PFSK-1 (cell line): ENCODE results near the gene PIK3AP1.

Experiments
- FOXP2 ChIP-seq: optimal IDR thresholded peaks from 2 replicates; pipeline ENCODE3; 2011; ENCODE audit warnings: borderline replicate concordance, control low read depth, inconsistent platforms; ENCODE audit not compliant: insufficient read depth; ENCODE audit errors: extremely low read length, extremely low read depth
- POLR2AphosphoS5 ChIP-seq: IDR thresholded peaks from 2 replicates; pipeline ENCODE4 v1.6.1; 2012; ENCODE audit warnings: low read depth, mild to moderate bottlenecking, control low read depth, low read length, moderate library complexity
- SIN3A ChIP-seq: IDR thresholded peaks from 2 replicates; pipeline ENCODE4 v1.6.1; 2012; ENCODE audit warnings: mild to moderate bottlenecking, low read length, moderate library complexity, borderline replicate concordance; ENCODE audit not compliant: insufficient read depth
- TAF1 ChIP-seq: IDR thresholded peaks from 2 replicates; pipeline ENCODE4 v1.6.1; 2012; ENCODE audit warnings: low read length, control low read depth, borderline replicate concordance; ENCODE audit not compliant: insufficient read depth
- TF ChIP-seq, protein P1 (sequence below), 2 experiments: IDR thresholded peaks; 2 replicates each; pipeline versions ENCODE4 v1.6.1 to v1.8.0; 2011 to 2012; ENCODE audit warnings: low read depth in 2 of 2, low read length in 2 of 2, control low read depth in 1 of 2, inconsistent platforms in 1 of 2, mild to moderate bottlenecking in 1 of 2, moderate library complexity in 1 of 2; ENCODE audit not compliant: insufficient read depth in 1 of 2

- TF ChIP-seq, protein P1, sequence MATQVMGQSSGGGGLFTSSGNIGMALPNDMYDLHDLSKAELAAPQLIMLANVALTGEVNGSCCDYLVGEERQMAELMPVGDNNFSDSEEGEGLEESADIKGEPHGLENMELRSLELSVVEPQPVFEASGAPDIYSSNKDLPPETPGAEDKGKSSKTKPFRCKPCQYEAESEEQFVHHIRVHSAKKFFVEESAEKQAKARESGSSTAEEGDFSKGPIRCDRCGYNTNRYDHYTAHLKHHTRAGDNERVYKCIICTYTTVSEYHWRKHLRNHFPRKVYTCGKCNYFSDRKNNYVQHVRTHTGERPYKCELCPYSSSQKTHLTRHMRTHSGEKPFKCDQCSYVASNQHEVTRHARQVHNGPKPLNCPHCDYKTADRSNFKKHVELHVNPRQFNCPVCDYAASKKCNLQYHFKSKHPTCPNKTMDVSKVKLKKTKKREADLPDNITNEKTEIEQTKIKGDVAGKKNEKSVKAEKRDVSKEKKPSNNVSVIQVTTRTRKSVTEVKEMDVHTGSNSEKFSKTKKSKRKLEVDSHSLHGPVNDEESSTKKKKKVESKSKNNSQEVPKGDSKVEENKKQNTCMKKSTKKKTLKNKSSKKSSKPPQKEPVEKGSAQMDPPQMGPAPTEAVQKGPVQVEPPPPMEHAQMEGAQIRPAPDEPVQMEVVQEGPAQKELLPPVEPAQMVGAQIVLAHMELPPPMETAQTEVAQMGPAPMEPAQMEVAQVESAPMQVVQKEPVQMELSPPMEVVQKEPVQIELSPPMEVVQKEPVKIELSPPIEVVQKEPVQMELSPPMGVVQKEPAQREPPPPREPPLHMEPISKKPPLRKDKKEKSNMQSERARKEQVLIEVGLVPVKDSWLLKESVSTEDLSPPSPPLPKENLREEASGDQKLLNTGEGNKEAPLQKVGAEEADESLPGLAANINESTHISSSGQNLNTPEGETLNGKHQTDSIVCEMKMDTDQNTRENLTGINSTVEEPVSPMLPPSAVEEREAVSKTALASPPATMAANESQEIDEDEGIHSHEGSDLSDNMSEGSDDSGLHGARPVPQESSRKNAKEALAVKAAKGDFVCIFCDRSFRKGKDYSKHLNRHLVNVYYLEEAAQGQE (IDR thresholded peaks at IDR 0.05; ENCODE audit: insufficient read depth in 1 of 2, low read depth in 2 of 2, low read length in 2 of 2): no peak
- no peak for TF ChIP-seq POLR2AphosphoS5
- TF ChIP-seq SIN3A: no peak
- no peak for TF ChIP-seq TAF1
- no peak for TF ChIP-seq FOXP2
These were observed 33.8 kb downstream of the PIK3AP1 start for GRCh38 chr10:96686514-96686913.
